ENCODE measurements around the gene PKHD1.
"Not testable (repeated sequence)": the region's sequence is repeated elsewhere in the genome, so short reads cannot be mapped to it uniquely, and the experiment has no call there.

Gene PKHD1

DNA sequence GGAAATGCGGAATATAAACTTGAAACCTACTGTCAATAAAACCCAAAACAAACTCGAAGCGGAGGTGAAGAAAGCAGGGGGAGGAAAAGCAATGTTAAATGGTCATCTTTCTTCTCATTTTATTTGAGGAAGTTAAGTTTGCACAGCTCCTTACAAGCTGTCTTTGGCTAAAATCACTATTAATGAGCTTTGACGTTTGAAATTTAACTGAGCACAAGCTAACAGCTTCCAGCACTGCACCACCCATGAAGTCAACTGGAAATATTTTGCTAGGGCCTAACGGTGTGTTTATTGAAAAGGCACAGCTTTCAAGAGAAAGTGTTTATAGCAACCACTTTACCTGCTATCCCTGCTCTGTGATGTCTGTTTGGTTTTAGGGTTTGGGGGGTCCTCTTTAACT lies 103.8 kb downstream of the PKHD1 start:
- DNase-seq: no peak

DNA sequence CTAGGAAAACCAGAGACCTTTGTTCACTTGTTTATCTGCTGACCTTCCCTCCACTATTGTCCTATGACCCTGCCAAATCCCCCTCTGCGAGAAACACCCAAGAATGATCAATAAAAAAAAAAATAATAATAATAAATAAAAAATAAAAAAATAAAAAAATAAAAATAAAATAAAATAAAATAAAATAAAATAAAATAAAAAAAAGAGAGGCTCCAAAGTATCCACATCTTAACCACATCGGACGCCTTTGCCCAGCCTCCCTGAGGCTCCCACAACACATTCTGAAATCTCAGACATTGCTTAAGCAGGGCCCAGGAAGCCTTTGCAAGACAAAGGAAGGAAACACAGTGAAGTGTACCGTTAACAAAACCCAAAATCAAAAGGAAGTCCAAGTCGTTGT lies 104.7 kb downstream of the PKHD1 start:
- not testable (repeated sequence) for DNase-seq

DNA sequence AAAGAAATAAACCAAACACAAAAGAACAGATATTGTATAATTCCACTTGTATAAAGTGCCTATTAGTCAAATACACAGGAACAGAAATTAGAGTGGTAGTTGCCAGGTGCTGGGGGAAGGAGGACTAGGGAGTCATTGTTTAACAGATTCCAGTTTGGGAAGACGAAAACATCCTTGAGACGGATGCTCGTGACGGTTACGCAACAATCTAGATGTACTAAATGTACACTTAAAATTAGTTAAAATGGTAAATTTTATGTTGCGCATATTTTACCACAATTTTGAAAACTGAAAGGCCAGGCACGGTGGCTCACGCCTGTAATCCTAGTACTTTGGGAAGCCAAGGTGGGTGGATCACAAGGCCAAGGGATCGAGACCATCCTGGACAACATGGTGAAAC lies 111.0 kb downstream of the PKHD1 start:
- no peak for DNase-seq

DNA sequence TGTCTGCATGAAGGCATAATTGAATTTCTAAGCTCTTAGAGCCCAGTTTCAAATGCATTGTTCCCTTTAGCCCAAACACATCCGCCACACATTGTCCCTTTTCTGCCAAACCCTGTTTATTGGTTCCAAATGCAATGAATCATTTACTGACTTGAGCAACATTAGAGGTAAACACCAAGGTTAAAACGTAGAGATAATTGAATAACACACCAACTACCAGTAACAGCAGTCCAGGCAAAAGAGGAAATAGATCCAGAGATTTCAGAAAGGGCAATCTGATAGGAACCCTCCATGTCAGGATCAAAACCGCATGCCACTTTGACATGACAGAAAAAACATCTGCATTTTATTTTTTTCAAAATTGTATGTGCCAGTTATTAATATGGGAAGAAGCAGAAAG lies 114.8 kb downstream of the PKHD1 start:
- no peak for DNase-seq

DNA sequence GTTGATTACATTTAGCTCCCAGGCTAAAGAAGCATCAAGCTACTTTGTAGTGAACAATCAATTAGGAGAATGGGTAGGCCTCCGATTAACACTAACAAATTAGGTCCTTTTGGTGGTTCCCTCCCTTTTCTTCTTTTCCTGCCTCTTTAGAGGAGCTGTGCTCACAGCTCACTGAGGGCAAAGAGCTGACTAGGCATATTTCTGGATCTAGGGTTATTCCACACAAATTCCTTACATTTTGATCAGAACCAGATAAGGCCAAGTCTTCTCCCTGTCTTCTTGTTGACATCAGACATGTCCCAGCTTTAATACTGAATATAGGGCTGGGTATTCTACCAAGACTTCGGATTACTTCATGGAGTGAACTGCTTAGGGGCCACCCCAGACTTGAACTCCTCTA lies 119.1 kb downstream of the PKHD1 start:
- DNase-seq: no peak

DNA sequence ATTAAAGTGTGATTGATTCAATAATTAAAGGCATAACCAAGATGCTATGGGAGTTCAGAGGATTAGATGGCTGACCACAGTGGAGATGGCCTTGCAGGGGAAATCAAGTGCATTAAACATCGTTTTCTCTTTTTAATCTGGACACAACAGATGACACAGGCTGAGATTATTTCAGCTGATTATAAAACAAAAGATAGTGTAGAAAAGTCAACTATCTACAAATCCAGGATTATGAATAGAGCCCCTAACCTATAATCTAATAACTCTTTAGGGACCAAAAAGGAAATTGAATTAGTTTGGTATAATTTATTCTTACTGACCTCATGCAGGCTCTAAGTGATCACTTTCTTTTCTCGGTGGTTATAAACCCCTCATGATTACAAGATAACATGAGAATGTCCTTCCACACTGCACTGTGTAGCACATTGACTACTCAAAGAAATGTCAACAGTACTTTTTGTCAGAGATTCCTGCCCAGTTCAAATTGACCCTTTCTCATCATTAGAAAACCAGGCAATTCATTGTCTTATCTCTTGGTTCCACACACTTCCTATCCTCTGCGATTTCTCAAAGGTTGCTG lies 122.1 kb downstream of the PKHD1 start:
- DNase-seq: no peak

DNA sequence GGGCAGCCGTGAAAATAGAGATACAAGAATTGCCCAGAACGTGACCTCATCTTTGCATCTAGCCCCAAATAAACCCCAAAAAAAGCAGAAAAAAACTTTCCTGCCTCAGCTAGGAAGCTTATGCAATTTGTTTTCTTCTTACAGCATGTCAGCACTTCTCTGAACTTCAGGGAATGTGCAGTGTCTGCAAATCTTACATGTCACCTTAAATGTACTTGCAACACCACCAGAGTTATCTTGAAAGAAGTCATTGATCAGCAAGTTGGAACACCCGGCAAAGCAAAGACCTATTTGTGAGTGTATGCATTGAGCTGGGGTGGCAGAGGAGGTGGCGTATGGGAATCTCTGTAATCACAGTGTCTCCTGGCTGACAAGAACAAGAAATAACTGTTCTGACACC lies 123.4 kb downstream of the PKHD1 start:
- DNase-seq: no peak

DNA sequence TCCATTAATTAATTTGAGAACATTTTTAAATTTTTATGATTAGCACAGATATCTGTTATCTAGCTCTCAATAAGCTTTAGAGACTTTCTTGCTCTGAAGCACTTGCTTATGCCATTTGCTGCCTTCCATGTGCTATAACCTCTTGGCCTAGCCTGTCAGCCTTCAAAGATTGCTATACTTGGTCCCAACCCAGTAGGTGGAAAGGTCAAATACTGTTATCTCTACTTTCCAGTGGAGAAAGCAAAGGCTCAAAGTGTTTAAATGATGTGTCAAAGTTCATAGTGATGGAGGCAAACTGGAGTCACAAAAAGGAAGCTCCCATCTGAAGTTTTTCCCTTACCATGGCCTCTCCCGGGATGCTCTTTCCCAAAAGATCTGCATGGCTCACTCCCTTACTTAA lies 125.1 kb downstream of the PKHD1 start:
- no peak for DNase-seq

DNA sequence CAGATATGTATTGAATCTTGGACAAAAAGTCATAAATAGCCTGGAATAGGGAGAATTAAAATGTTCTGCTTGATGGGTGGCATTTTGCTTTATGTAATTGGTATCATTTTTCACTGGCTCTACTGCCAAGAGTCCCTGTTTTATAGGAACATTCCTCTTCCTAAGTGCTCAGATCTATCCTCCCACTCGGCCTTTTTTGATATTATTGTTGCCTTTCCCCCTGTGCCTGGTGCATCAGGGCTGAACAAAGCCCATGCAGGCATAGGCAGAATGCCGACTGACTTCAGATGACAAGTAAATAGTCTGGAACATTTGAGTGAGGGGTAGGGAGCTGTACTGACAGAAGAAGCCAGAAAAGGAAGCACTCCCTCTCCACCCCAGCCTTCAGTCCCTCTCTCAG lies 127.0 kb downstream of the PKHD1 start:
- no peak for DNase-seq

DNA sequence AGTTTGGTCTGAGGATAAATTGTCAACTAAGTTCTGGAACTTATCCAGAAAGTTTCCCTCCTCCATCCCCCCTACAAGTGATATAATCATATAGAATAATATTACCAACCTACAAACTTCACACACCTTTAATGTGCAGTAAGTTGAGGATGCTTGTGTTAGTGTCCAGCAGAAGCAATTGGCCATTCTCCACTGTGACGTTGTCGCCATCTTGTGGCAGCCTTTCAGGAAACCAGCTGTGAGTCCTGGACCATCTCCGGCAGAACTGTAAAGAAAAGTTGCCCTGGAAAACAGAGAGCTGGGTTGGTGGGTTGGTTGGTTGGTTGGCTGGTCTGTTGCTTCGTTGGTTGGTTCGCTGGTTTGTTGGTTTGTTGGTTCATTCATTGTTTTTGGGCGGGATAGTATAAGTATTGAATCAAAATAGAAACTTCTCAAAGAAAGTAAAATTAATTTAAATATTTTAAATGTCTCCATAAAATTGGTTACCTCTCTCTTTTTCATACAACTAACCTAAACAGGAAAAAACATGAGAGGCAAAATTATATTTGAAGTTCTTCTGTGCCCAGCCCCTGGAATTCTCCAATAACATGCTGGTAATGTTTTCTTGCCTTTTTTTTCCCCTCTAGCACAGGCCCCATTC lies 127.5 kb downstream of the PKHD1 start:
- no peak for DNase-seq

DNA sequence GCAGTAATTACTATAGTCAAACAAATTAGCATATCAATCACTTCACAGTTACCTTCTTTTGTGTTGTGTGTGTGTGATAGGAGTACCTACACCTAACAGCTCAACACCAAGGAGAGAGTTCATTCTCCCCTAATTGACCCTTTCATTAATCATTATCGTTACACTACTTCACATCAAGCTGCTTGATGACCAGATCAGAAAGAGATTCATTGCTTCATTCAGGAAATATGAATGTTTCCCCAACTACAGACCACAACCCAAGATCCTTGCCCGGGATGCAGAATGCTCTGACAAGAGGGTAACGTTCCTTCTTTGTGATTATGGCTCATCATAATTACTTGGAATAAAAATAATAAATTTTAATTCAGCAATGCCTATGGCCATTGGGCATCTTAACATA lies 132.7 kb downstream of the PKHD1 start:
- no peak for DNase-seq

DNA sequence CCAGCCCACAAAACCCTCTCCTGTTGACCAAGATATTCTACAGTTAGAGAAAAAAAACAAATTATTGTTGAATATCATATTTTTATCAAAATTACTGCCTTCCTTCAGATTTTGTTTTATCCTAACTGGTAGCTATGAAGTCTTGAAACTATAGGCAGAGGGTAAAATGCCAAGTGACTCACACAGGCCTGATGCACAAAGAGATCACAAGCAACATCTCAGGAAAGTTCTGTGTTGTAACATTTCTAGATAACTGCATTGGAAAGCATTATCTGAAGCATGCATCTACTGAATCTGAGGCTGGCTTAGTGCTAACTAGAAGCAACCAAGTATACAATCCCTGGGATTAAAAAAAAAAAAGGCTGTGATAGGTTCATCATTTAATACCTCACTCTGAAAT lies 134.2 kb downstream of the PKHD1 start:
- DNase-seq: no peak

DNA sequence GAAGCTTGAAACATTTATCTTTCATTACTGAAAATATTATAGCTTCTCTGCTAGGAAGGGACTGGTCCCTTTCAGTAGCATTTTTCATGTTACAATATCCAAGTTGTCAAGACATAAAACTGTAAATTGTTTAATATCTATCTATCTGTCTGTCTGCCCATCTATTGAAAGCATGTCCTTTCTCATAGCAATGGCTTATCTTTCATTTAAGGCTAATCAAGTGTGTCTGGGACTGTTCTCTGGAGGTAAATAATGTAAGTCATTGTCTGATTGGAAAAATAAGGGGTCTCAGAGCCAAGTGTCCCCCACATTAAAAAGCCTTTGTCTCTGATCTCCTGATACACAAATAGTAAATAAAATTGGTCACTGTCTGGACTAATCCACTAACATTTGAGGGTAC lies 135.5 kb downstream of the PKHD1 start:
- DNase-seq: no peak

DNA sequence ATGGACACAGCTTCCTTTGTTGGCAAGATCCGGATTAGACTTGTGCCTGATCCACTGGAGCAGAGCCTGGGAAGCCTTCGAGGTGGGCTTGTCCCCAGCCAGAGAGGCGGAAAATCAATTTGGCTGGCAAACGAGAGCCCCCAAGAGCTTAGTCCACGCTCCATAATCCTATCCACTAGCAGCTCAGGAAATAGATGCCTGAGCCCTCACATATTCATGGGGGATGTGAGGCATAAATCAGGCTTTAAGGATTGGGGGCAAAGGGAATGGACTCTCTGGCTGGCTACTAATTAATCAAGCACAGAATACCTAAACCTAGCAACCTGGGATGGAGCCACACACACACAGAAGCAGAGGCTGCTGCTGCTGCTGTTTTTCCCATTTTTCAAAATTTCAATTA lies 137.9 kb downstream of the PKHD1 start:
- no peak for DNase-seq

DNA sequence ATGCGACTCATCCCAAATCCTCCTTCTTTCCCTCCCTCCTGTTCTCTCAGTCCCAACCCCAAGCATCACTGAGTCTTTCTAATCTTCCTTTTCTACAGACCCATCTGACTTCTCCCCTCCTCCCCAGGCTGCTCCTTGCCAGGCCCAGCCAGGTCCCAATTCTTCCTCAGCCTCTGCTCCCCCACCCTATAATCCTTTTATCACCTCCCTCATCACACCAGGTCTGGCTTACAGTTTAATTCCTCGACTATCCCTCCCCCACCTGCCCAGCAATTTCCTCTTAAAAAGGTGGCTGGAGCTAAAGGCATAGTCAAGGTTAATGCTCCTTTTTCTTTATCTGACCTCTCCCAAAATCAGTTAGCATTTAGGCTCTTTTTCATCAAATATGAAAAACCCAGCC lies 147.7 kb downstream of the PKHD1 start:
- DNase-seq: not testable (repeated sequence)

DNA sequence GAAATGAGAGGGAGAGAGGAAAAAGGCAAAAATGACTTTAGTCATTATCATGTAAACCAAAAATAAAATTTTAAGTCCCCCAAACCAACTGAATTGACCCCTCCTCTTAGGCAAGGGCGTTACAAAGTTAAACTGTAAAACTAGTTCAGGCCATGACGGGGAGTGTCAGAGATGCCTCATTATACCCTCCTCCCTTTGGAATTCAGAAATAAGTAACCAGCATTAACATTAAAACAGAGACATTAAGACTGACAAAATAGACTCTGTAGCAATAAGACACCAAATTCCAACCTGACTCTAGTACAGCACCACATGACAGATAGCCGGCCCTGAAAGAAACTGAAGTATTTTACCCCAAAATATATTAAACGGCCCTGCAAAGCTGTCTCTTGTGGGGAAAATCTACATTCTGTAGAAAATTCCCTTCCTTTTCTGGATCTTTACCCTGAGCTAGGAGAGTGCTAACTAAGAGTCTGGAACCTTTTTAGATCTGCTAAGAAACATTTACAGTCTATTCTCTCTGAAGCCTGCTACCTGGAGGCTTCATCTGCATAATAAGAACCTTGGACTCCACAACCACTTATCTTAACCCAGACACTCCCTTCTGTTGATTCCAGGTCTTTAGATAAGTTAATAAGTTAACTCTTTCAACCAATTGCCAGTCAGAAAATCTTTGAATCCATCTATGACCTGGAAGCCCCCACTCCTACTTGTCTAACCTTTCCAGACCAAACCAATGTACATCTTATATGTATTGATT lies 150.7 kb downstream of the PKHD1 start:
- no peak for DNase-seq

DNA sequence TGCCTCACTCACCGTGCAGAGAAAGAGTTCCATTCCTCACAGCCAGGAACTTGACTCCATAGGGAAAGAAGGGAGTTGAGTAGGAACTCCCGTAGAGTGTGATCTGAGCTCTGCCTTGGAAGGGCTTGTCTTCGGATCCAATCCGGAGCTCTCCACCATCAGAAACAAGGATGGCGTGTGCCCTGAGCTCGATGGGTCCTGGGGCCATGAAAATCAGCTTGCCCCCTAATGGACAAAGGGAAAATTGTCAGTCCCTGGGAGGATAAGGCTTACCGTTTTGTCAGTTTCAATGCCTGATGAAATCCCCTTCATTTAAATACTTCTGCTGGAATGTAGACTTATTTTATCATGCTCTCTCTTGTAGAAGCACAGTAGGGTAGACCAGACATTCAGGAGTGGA lies 153.3 kb downstream of the PKHD1 start:
- no peak for DNase-seq

DNA sequence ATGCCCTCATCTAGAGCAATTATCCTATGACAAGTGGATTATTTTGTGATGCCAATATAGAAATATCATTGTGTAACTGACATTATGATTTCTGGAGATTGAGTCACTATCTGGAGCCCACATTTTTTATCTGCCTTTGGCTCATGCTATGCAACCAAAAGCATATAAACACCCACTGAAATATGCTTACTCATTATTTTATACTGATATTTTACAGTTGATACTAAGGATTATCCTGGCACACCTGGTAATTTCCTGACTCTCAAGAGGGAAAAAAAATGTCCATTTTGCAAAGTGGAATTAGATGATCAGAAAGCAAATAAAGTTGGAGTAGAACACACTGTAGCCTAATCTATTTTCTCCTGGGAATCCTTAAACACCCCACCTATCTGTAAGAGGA lies 154.5 kb downstream of the PKHD1 start:
- DNase-seq: no peak

DNA sequence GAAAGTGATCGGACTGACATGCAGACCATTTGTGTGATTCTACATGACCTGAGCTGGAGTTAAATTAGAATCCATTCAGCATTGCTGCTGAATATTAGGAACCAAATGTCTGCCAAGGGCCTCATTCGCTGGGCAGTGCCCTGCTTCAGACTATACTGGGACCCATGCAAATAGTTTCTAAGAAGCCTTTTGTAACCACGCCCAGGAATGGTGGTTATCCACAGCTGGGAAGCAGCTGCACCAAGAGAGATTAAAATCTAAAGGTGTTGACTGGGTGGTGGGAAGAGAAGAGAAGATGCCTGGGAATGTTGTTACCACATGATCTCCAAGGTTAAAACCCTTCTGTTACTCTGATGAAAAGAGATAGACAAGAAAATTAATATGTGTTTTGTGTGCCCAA lies 156.8 kb downstream of the PKHD1 start:
- DNase-seq: no peak

DNA sequence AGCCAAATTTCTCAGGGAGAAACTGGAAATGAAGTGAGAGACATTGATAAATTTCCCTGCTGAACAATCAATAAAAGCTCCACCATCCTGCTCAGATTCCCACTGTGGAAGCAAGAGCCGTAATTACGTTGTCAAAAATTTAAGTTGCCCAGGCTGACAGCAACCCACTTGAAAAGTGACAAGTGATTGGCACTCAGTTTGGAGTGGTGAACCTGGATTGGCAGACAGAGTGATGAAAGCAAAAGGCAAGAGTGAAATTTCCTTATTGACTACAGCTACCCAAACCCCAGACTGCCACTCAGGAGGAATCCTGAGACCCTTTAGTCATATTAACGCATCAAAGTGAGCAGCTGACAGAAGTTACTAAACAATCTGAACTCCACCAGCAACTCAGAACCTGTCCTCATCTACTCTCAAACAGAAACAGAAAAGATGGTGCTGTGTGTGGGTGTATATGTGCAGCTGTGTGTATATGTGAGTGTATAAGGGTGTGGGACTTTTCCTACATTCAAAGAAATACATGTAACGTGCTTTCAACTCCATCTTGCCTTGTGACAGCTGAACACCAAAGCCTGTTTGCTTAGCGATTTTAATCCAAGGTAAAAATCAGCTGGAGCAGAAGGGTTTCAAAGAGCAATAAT lies 157.4 kb downstream of the PKHD1 start:
- no peak for DNase-seq

DNA sequence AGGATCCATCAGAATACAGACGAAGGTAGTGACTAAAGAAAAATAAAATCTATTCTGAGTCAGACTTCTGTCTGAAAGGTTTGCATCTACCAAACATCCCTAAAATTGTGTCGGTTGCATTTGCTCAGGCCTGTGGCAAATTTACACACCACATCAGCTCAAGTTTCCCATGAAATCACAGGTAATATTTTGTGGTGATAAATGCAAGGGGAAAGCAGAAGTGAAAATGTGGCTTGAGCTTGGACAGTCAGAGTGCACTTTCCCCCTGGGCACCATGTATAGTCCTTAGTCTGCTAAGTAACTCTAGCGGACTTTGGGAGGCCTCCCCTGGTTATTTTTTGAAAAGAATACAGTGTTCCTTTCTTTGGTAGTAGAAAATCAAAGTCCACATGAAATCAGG lies 159.1 kb downstream of the PKHD1 start:
- DNase-seq: no peak

DNA sequence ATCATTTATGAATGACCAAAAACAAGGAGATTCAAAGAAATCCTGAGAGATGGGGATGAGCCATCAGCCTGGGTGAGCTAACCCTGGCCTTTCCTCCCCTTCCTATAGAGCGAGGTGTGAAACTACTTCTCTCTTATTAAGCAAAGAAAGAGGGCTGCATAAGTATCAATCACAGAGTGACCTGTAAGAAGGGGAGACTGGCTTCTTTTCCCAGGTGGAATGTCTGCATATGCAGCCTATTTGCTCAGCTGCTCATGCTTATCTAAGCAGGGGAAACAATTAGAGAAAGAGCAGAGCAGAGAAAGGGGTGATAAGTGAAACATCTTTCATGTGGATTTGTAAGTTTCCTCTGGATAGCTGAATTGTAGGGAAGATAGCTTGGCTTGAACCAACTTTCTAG lies 160.0 kb downstream of the PKHD1 start:
- no peak for DNase-seq

DNA sequence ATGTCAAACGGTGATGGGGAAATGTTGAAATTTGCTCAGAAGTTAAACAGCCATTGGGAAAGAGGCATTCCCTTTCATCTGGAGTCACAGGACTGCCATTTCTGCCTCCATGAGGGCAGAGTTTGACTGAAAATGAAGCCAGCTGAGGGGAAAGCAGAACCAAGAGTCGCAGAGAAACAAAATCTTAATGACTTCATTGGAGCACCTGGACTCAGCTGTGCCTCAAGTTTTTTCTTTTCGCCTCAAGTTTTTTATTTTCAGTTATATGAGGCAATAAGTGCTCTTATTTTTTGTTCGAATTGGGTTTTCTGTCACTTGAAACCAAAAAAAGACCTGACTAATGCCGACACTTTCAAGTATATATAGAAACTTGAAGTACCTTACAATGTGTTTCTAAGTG lies 161.3 kb downstream of the PKHD1 start:
- DNase-seq: no peak

DNA sequence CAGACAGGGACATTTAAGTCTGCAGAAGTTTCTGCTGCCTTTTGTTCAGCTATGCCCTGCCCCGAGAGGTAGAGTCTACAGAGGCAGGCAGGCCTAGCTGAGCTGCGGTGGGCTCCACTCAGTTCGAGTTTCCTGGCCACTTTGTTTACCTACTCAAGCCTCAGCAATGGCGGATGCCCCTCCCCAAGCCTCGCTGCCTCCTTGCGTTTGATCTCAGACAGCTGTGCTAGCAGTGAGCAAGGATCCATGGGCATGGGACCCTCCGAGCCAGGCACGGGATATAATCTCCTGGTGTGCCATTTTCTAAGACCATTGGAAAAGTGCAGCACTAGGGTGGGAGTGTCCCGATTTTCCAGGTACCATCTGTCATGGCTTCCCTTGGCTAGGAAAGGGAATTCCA lies 164.9 kb downstream of the PKHD1 start:
- DNase-seq: not testable (repeated sequence)

Data from central memory CD4-positive, alpha-beta T cell (primary cell).